Stomach (tissue), 9 donors: ENCODE data around the gene THBD. TPM values are rescaled to one million over a fixed set of nuclear protein-coding genes. Genes with fewer than 3 reads are reported as not detected.

ENCODE experiments used
- DNase-seq, 2 donors: peaks; one replicate each; pipeline versions ENCODE4 v3.0.0 to v3.0.0-alpha.2; 2013 to 2019
- H3K27ac ChIP-seq, 5 donors: fragments of 200-600 bp in 4 of 5; sonication (generic) in 4 of 5; one replicate each; pipeline ENCODE4 v1.5.1; 2013 to 2019; ENCODE audit warnings: mild to moderate bottlenecking in 1 of 5, moderate library complexity in 1 of 5
- H3K27me3 ChIP-seq, 3 donors: fragments of 200-600 bp; sonication (generic); one replicate each; pipeline ENCODE4 v1.5.1; 2017 to 2019; ENCODE audit warnings: mixed run types in 1 of 3
- H3K36me3 ChIP-seq, 4 donors: fragments of 200-600 bp; sonication (generic); 1 replicate in 3 of 4; 2 replicates in 1 of 4; pipeline ENCODE4 v1.5.1; 2016 to 2019
- H3K4me1 ChIP-seq, 4 donors: fragments of 200-600 bp; sonication (generic); one replicate each; pipeline ENCODE4 v1.5.1; 2016 to 2019
- H3K4me3 ChIP-seq, 4 donors: fragments of 200-600 bp; sonication (generic) in 3 of 4; one replicate each; pipeline ENCODE4 v1.5.1; 2016 to 2019; ENCODE audit warnings: mild to moderate bottlenecking in 1 of 4
- H3K9me3 ChIP-seq, 4 donors: fragments of 200-600 bp; sonication (generic); one replicate each; pipeline ENCODE4 v1.5.1; 2016 to 2019
- EP300 ChIP-seq: sonication (generic); formaldehyde crosslinking; IDR thresholded peaks from one replicate; pipeline ENCODE4 v1.6.1; 2017; ENCODE audit warnings: antibody characterized with exemption
- POLR2A ChIP-seq, 4 donors: fragments of 450-650 bp; IDR thresholded peaks; one replicate each; pipeline ENCODE4 v1.6.1; 2016; ENCODE audit warnings: antibody characterized with exemption in 4 of 4, control low read depth in 2 of 4, mild to moderate bottlenecking in 1 of 4, moderate library complexity in 1 of 4
- POLR2AphosphoS5 ChIP-seq, 3 donors: sonication (generic); formaldehyde crosslinking; IDR thresholded peaks; one replicate each; pipeline ENCODE4 v1.6.1; 2016; ENCODE audit warnings: antibody characterized with exemption in 3 of 3
- WGBS, 5 donors: extraction: QIAGEN DNeasy Blood & Tissue Kit in 3 of 5; methylation state at CpG; one replicate each; pipeline versions ENCODE4 v1.1.5 to v1.1.7; 2013 to 2018; 5-methylcytosine and 5-hydroxymethylcytosine counted together
- intact Hi-C: fragments of 100-400 bp; cut with DNase I; formaldehyde crosslinking; loops from one replicate; pipeline ENCODE4 v1.15.1; 2023; ENCODE audit warnings: low total_unique reads
- polyA plus RNA-seq, 3 donors: library from polyadenylated mRNA; stranded (reverse); fragments of 200-250 nt; gene quantifications; one replicate each; pipeline ENCODE4 v1.2.3, GENCODE V29; 2013
- total RNA-seq, 5 donors: library from RNA; depleted of rRNA; stranded (reverse); fragments of >200 nt; gene quantifications; one replicate each; pipeline versions ENCODE4 v1.1.0 to v1.2.3, GENCODE V29; 2014 to 2016
- TF ChIP-seq, protein P1 (sequence below), 7 experiments: fragments of 450-650 bp in 4 of 7; fragments of 200-600 bp in 3 of 7; sonication (generic) in 3 of 7; IDR thresholded peaks; one replicate each; pipeline ENCODE4 v1.5.1; 2016 to 2019; ENCODE audit warnings: antibody characterized with exemption in 7 of 7, control low read depth in 2 of 7, mild to moderate bottlenecking in 1 of 7
- donor health status: healthy with polysubstance abuse.
- donor health status: Bipolar disorder and iron deficiency.
- donor health status: healthy.

THBD gene
- total and polyA plus RNA-seq, 8 donors: 2.7 to 83.5 (median 21.8) TPM

DNA sequence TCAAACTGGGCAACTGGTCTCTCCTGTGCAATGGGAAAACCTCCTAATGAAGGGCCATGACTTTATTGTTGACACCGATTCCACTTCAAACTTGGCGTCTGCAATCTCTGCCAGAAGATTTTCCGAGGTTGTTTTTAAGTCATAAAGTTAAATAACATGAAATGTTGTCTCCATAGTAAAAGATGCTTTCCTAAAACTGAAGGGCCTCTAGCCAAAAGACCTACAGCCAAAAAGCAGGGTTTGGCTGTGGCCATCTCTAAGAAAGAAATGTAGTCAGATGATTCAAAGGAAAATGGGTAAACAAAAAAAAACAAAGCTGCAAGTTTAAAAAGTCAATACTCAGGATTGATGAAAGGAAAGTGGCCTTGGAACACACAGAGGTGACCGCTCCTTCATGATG is 22.5 kb upstream of the THBD start:
- Histone ChIP-seq H3K27me3 (peaks cover 0 to under 1% (median 0%) of the 10 kb centered on the region in 3 donors), H3K9me3 (no peaks in the 10 kb centered on the region), H3K27ac (no peak overlapping the region), H3K4me3 (no peak overlapping the region), H3K36me3 (no peaks in the 10 kb centered on the region), H3K4me1 (no peaks in the 10 kb centered on the region)
- intact Hi-C loops: no loop called here
- TF ChIP-seq POLR2A (IDR thresholded peaks at IDR 0.05) (no peak), POLR2AphosphoS5 (IDR thresholded peaks at IDR 0.05) (no peak), EP300 (no peak)
- TF ChIP-seq, protein P1, sequence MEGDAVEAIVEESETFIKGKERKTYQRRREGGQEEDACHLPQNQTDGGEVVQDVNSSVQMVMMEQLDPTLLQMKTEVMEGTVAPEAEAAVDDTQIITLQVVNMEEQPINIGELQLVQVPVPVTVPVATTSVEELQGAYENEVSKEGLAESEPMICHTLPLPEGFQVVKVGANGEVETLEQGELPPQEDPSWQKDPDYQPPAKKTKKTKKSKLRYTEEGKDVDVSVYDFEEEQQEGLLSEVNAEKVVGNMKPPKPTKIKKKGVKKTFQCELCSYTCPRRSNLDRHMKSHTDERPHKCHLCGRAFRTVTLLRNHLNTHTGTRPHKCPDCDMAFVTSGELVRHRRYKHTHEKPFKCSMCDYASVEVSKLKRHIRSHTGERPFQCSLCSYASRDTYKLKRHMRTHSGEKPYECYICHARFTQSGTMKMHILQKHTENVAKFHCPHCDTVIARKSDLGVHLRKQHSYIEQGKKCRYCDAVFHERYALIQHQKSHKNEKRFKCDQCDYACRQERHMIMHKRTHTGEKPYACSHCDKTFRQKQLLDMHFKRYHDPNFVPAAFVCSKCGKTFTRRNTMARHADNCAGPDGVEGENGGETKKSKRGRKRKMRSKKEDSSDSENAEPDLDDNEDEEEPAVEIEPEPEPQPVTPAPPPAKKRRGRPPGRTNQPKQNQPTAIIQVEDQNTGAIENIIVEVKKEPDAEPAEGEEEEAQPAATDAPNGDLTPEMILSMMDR (IDR thresholded peaks at IDR 0.05): no peak
- DNase-seq: no peak
- WGBS, 5 donors: 56 to 75% (median 70%) methylated on average over 4 of the region's 4 CpGs

DNA sequence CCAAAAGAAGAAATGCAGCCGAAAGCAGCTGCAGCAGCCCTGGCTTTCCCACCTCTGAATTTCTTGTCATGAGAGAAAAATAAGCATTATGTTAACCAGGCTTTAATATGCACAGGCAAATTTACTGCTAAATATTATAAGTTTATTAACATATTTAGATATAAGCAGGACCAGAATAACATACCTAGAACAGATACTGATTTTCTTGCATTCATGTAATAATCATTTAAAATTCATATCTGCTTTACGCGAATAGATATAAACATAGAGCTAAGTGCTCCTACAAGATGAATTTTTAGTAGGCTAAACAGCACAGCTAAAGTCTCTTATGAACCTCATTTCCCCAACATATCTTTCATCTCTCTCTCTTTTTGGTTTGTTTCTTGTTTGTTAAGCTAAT is 21.9 kb upstream of the THBD start:
- Histone ChIP-seq H3K36me3 (no peaks in the 10 kb centered on the region), H3K4me3 (no peak overlapping the region), H3K27me3 (no peaks in the 10 kb centered on the region), H3K27ac (no peak overlapping the region), H3K4me1 (no peaks in the 10 kb centered on the region), H3K9me3 (no peaks in the 10 kb centered on the region)
- 61 to 78% (median 74%) methylated on average over 3 of the region's 3 CpGs for WGBS, 5 donors
- intact Hi-C loops: no loop called here
- no peak for DNase-seq
- TF ChIP-seq EP300: no peak
- TF ChIP-seq, protein P1 (IDR thresholded peaks at IDR 0.05): no peak
- TF ChIP-seq POLR2AphosphoS5 (IDR thresholded peaks at IDR 0.05): no peak
- TF ChIP-seq POLR2A (IDR thresholded peaks at IDR 0.05): no peak

DNA sequence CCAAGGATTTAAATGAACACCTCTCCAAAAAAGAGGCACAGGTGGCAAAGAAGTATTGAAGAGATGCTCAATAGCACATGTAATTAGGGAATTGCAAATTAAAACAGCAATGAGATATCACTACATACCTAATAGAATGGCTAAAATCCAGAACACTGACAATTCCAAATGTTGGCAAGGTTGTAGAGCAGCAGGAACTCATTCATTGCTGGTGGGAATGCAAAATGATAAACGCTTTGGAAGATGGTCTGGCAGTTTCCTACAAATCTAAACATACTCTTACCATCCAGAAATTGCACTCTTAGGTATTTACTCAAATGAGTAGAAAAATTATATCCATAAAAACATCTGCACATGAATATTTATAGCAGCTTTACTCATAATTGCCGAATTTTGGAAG is 19.6 kb upstream of the THBD start:
- no peak for TF ChIP-seq POLR2A (IDR thresholded peaks at IDR 0.05)
- TF ChIP-seq POLR2AphosphoS5 (IDR thresholded peaks at IDR 0.05): no peak
- no peak for TF ChIP-seq EP300
- TF ChIP-seq, protein P1 (IDR thresholded peaks at IDR 0.05): no peak
- Histone ChIP-seq H3K27ac (no peak overlapping the region), H3K4me1 (no peaks in the 10 kb centered on the region), H3K27me3 (no peaks in the 10 kb centered on the region), H3K4me3 (no peak overlapping the region), H3K9me3 (no peaks in the 10 kb centered on the region), H3K36me3 (no peaks in the 10 kb centered on the region)
- 79 to 91% (median 87%) methylated on average over 2 of the region's 2 CpGs for WGBS, 5 donors
- DNase-seq: no peak
- intact Hi-C loops: loop anchor here (10.0 kb wide), 1 partner anchor 374 kb away; no protein-coding TSS in a partner anchor

DNA sequence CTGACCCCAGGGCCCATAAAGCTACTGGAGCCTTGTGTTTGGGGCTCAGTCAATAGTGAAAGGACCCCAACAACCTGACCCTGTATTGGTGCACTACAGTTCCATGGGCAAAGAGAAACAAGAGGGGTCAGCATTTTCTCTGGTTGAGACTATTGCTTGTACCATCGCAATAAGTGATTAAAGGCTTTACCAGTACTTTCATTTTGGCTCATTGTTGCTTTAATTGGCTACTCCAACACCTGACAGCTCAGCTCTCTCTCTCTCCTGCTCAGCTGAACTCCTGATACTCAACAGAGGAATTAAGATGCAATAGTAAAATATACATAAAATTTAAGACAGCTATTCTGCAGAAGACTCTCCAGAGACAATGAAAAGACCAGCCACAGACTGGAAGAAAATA is 18.8 kb upstream of the THBD start:
- 79 to 96% (median 84%) methylated on average over 1 of the region's 1 CpG for WGBS, 5 donors
- Histone ChIP-seq H3K27me3 (no peaks in the 10 kb centered on the region), H3K27ac (no peak overlapping the region), H3K4me1 (no peaks in the 10 kb centered on the region), H3K4me3 (no peak overlapping the region), H3K36me3 (no peaks in the 10 kb centered on the region), H3K9me3 (no peaks in the 10 kb centered on the region)
- no peak for DNase-seq
- intact Hi-C loops: loop anchor here (10.0 kb wide), 1 partner anchor 373 kb away; no protein-coding TSS in a partner anchor
- no peak for TF ChIP-seq EP300
- TF ChIP-seq, protein P1 (IDR thresholded peaks at IDR 0.05): no peak
- TF ChIP-seq POLR2A (IDR thresholded peaks at IDR 0.05): no peak
- no peak for TF ChIP-seq POLR2AphosphoS5 (IDR thresholded peaks at IDR 0.05)
